ENCODE results near the gene SLITRK1.

The SLITRK1 gene

DNA sequence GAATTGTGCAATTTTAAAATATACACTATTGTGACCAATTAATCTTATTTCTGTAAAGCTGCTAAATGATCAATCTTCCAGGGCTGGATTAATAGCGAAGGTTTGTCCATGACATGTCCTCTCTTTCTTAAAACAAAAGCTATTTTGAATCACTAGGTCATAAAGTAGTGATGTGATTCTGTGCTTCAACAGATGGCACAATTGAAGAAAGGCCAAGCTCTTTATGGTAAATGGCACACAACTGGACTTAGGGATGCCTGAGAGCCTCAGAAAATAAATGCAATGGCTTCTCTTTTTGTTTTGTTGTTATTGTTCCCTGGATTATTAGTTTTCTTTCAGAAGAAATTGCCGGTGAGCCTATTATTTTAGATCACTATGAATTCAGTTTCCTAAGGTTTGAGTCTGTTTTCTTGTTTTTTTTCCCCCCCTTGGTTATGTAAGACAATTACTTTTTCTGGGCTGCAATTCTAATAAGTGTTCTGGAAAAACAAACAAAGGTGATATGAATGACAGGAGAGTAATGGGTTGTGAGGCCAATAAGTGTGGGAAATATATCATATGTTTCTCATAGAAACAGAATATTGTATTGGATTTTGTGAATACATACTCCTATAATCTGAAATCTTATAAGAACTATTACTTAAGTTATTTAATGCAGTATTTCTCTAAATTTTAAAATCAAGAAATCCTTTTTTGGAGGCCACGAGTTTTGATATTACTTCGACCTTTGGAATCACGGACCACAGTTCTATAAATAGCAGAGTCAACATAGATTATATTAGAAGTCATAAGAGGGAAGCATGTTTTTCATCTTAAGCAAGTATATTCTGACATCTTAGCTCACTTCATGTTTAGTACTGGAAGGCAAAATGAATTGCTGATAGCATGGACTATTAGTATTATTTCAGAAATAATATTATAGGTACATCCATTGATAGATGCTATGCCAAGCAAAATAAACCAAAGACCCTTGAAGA is 16.8 kb downstream of the SLITRK1 start:
- no peak for DNase-seq (ENCODE audit: low read depth, low spot score)

DNA sequence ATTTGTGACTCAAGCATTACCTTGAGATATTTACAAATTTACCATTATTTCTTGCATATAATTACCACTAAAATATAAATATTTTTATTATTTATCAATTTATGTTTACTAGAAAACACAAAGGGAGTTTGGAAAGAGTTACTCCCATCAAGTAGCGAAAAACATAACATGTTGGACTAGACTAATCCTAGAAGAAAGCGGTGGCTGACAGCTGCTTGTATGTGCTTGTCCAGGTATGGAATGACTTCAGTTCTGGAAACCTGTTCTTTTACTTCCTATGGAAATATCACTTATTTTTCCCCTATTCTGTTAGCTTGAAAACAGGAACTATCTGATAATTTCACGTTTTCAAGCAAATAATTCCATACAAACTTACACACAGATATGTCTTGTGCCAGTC is 28.5 kb downstream of the SLITRK1 start:
- no peak for DNase-seq (ENCODE audit: low read depth, low spot score)

DNA sequence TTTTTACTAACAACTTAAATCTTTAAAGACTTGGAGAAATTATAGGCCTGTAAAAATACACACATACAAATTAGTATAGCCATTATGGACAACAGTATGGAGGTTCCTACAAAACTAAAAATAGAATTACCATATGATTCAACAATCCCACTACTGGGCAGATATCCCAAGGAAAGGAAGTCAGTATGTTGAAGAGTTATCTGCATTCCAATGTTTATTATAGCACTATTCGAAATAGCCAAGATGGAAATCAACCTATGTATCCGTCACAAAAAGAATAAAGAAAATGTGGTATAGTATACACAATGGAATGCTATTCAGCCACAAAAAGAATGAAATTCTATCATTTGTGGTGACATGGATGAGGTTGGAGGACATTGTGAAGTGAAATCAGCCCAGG is 37.2 kb downstream of the SLITRK1 start:
- no peak for DNase-seq (ENCODE audit: low read depth, low spot score)

DNA sequence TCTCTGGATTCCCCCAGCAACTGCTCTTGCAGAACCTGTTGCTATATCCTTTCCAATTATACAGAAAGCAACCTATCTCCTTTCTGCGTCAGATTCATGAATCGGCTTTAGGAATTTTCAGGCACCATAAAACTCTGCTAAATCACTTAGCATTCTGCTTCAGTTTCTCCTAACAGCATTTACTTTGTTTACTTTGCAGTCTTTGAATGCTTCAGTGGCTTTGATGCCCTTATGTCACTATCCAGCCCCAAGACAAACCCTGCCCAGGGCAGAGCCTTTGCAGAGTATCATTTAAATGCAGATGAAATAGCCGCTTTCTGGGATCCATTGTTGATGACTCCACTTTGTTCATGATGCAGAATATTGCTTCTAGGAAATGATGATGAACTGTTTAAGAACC is 43.1 kb downstream of the SLITRK1 start:
- DNase-seq (ENCODE audit: low read depth, low spot score): no peak

DNA sequence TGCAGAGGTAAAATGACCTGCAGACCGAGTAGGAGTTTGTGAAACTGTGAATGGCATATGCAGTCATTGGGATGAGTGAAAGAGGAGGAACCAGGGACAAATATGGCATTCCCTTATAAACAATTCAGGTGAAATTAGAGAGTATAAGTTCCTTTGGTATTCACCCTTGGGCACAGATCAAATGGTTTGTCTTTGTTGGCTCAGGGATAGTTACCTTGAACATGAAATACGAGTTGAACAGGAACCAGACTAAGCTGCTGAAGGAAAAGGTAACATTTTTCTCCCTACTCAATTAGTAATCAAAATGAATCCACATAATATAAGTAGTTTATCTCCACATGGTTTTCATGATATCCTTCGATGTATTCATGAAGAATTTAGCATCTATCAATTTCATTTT is 50.5 kb downstream of the SLITRK1 start:
- no peak for DNase-seq (ENCODE audit: low read depth, low spot score)

DNA sequence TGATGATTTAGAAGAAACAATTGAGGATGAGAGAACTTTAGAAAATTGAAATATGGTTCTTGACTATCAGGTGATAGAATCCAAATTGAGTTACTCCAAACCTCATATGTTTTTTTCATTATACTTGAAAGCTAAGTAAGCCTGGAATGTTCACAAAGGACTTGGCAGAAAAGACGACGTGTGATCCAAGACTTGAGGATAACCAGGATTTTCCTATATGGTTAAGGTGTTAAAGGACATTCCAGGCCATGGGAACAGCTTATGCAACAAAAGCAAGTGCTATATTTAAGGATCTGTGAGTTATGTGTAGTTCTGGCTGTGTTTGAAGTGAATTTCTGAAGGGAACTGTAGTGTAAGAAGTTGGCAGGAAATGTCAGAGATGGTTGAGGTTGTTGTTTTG is 52.5 kb downstream of the SLITRK1 start:
- DNase-seq (ENCODE audit: low read depth, low spot score): no peak

DNA sequence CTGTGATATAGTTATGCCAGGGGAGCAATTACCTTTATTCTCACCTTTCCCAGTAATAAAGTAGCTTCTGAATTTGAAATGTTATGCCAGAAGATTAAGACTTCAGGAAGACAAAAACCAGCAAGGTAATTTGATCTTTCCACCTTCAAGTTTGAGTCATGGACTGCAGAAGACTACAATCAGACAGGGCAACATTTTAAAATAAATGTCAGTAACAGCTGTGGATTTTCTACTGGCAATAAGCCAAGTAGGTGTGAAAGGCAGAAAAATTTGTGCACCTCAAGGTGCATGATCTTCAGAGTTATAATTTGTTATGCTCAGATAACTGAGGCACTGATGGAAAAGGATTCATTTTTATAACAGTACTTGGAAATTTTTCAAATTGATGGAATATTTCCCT is 54.9 kb downstream of the SLITRK1 start:
- no peak for DNase-seq (ENCODE audit: low read depth, low spot score)

Data from activated naive CD8-positive, alpha-beta T cell treated with anti-CD3 and anti-CD28 coated beads, Interleukin-2, amount 50 U/mL, for 16 hours (primary cell).